Stimulated activated effector memory CD8-positive, alpha-beta T cell treated with anti-CD3 and anti-CD28 coated beads, Interleukin-12 subunit alpha, Interleukin-12 subunit beta, amount 100 ng/mL, for 72 hours (primary cell): Measurements from ENCODE around the gene DUOX2.

Source experiments
- ATAC-seq: fragments of 150-1000 bp; cut with Tn5 transposase; 2 replicates; pipeline ENCODE4 v1.10.0; 2021
- DNase-seq, 2 donors: peaks; one replicate each; pipeline ENCODE4 v3.0.0; 2021 to 2022; ENCODE audit warnings: low spot score in 2 of 2
- H3K27ac Mint-ChIP-seq: one replicate; pipeline ENCODE4 v1.8.0; 2022; ENCODE audit warnings: mild to moderate bottlenecking, mixed read lengths
- H3K36me3 Mint-ChIP-seq: one replicate; pipeline ENCODE4 v1.8.0; 2022; ENCODE audit warnings: mild to moderate bottlenecking, mixed read lengths
- H3K4me1 Mint-ChIP-seq: one replicate; pipeline ENCODE4 v1.8.0; 2022; ENCODE audit warnings: mixed read lengths
- H3K4me3 Mint-ChIP-seq: one replicate; pipeline ENCODE4 v1.8.0; 2022; ENCODE audit warnings: mild to moderate bottlenecking, mixed read lengths
- H3K9me3 Mint-ChIP-seq: one replicate; pipeline ENCODE4 v1.8.0; 2022; ENCODE audit warnings: mixed read lengths

Gene DUOX2

DNA sequence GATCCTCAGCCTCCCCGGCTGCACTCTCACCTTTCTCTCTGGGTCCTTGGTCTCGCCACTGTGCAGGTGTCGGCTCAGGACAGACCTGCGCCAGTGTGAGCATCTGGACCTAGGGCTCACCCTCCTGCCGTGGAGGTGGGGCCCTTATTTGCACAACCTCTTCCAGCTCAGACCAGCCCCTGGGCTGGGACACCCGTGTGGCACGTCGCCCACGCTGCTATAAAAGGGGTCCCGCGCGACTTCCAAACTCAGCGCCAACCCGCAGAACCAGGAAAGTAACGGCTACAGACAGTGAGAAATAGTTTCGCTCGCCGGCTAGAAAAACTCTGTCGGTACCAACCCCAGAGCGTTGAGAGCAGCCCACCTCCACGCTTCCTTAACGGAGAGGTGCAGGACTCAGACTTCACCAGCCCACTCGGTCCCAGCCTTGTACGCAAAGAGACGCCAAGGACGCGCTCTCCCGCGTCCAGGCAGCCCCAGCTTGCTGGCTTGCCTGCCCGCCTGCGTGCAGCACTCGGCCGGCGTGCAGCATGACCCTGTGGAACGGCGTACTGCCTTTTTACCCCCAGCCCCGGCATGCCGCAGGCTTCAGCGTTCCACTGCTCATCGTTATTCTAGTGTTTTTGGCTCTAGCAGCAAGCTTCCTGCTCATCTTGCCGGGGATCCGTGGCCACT is at the start of gene DUOX2, which contains the start of gene DUOXA2:
Gene DUOX2 (minus strand): TSS at position 97 of the 675 bp plus-strand sequence. CDS start 761 bp downstream, outside the sequence.
Gene DUOXA2 (plus strand): TSS at position 251 of the 675 bp plus-strand sequence. CDS start 280 bp downstream, at position 531.
- ATAC-seq (no peak), DNase-seq (no peak)
- Mint-ChIP-seq H3K9me3 (no peaks in the 10 kb centered on the region), H3K27ac (no peak within 1 kb of the TSS), H3K4me3 (peak within 1 kb of the TSS; percentile 28), H3K36me3 (no peaks in the 10 kb centered on the region), H3K4me1 (peaks cover 60% of the 10 kb centered on the region)

DNA sequence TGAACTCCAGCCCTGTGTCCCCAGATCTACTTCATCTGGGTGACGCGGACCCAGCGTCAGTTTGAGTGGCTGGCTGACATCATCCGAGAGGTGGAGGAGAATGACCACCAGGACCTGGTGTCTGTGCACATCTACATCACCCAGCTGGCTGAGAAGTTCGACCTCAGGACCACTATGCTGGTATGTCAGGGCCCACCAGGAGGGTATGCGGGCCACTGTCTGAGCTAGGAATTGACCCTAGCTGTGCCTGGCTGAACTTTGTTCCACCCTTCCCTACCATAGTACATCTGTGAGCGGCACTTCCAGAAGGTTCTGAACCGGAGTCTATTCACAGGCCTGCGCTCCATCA is 49.5 kb upstream of the DUOX2 start:
- Mint-ChIP-seq H3K36me3 (peaks cover 70% of the 10 kb centered on the region), H3K4me1 (peaks cover 53% of the 10 kb centered on the region), H3K27ac (peak overlapping the region; percentile 60), H3K4me3 (no peak overlapping the region), H3K9me3 (no peaks in the 10 kb centered on the region)
- DNase-seq, result no peak
- no peak for ATAC-seq

DNA sequence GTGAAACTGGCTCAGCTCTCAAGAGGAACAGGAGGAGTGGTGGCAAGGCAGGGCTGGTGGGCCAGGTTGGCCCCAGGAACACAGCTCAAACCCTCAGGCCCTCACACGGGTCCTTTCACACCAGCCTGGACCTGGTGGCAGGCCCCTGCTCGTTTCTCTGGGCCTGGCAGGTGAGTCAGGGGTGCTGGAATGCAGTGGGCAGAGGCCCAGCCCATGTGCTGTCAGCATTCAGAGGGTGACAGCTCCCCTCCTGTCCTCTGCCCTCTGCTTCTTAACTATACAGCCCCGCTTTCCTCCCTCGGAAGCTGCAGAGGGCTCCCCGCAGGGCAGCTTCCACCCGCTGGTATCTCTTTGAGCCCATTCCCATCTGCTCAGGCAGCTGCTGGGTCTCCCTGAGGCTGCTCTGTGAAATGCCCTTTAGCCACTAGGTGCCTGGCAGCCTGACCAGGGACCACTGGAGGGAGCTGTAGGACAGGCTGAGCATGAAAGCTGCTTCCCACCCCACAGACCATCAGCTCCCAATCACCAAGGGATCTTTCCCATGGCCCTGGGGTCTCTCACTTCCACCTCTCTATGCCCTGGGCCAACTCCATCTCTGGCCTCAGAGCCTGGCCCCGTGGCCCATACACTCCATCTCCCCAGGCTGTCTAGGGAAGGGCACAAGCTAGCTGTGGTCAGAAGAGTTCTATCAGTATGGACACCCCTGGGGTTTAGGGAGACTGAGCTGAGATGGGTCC is 49.0 kb upstream of the DUOX2 start:
- no peaks in the 10 kb centered on the region for H3K9me3 Mint-ChIP-seq

DNA sequence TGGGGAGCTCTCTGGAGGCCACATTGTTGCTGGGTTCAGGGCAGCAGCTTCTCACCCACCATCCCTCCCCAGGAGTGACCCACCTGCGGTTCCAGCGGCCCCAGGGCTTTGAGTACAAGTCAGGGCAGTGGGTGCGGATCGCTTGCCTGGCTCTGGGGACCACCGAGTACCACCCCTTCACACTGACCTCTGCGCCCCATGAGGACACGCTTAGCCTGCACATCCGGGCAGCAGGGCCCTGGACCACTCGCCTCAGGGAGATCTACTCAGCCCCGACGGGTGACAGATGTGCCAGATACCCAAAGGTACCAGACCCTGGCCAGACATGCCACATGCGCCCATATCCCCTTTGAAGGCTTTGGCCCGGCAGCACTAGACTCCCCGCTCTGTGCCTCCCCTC is 47.7 kb upstream of the DUOX2 start:
- no peak overlapping the region for H3K4me3 Mint-ChIP-seq
- peaks cover 71% of the 10 kb centered on the region for H3K36me3 Mint-ChIP-seq
- peaks cover 60% of the 10 kb centered on the region for H3K4me1 Mint-ChIP-seq
- ATAC-seq (no peak), DNase-seq (no peak)
- no peaks in the 10 kb centered on the region for H3K9me3 Mint-ChIP-seq
- H3K27ac Mint-ChIP-seq, result peak overlapping the region; percentile 78

More for the DNA sequence above, 49.0 kb upstream of the DUOX2 start:
- peak; percentile 40 for ATAC-seq
- peak; percentile 42 to 75 for DNase-seq
- peaks cover 52% of the 10 kb centered on the region for H3K4me1 Mint-ChIP-seq
- H3K27ac Mint-ChIP-seq, result peak overlapping the region; percentile 60
- H3K36me3 Mint-ChIP-seq, result peaks cover 68% of the 10 kb centered on the region
- no peak overlapping the region for H3K4me3 Mint-ChIP-seq

DNA sequence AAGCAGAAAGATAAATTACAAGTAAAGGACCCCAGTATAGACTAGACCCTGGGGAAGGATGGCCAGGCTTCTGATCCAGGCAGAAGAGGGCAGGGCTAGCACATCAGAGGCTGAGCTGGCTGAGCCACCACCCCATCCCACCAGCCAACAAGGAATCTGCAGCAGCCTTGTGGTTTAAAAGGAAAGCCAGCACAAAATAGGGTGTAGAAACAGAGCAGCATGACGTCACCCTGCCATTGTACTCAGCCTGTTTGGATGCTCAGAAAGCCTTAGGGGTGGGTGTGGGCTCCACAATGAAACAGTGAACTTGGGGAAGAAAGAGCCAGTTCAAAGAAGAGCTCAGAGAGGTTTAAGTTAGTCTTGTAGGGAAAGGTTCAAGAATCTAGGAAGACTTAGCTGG is 44.0 kb upstream of the DUOX2 start:
- no peaks in the 10 kb centered on the region for H3K9me3 Mint-ChIP-seq
- H3K4me1 Mint-ChIP-seq, result peaks cover 41% of the 10 kb centered on the region
- DNase-seq (no peak), ATAC-seq (no peak)
- peaks cover 48% of the 10 kb centered on the region for H3K36me3 Mint-ChIP-seq
- H3K27ac Mint-ChIP-seq, result peak overlapping the region; percentile 77
- no peak overlapping the region for H3K4me3 Mint-ChIP-seq

DNA sequence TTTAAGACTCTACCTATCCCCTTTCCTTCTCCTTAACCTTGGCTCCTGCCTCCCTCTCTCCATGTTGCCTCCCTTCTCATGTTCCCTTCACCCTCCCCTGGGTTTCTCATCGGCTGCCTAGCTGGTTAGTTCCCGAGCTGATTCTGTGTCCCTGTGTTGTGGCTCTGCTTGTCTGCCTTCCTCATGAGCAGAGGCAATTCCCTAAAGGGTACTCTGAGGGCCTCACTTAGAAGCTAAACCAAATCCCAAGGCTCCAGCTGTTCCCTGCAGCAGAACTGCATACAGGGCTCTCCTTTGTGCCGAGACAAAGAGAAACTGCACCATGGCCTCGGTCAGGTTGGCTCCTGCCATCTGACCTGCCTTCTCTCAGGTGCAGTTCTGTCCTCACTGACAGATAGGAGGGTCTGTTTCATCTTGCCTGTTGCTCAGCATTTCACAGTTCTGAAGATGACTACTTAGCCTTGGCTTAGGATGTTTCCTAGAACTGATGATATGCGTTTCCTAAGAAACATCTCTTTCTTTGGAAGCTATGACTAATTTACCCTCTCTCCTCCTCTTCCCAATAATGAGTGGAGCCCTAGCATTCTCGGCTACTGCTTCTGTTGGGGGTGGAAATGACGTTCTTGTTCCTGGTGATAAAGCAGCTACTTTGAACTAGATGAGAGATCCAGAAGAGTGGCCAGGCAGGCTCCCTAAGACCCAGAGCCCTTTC is 42.9 kb upstream of the DUOX2 start:
- no peaks in the 10 kb centered on the region for H3K9me3 Mint-ChIP-seq
- peak; percentile 51 for ATAC-seq

DNA sequence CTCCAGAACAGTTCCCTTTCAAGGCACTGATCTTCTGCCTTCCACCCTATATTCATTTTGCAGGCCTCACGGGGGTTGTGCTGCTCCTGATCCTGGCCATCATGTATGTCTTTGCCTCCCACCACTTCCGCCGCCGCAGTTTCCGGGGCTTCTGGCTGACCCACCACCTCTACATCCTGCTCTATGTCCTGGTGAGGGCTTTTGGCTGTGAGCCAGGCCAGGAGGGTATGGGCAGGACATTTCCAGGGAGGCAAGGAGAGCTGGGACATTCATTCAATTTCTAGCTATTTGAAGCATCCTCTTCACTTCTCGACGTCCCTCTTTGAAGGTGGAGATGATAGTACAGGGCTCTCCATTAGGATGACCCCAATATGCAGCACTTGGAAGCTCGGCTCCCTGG is 41.8 kb upstream of the DUOX2 start:
- Mint-ChIP-seq H3K4me3 (no peak overlapping the region), H3K4me1 (peaks cover 34% of the 10 kb centered on the region), H3K27ac (no peak overlapping the region), H3K9me3 (no peaks in the 10 kb centered on the region), H3K36me3 (peaks cover 39% of the 10 kb centered on the region)
- DNase-seq, result no peak
- no peak for ATAC-seq

More for the DNA sequence above, 42.9 kb upstream of the DUOX2 start:
- no peak for DNase-seq
- H3K4me3 Mint-ChIP-seq, result no peak overlapping the region
- H3K27ac Mint-ChIP-seq, result peak overlapping the region; percentile 38
- H3K4me1 Mint-ChIP-seq, result peaks cover 35% of the 10 kb centered on the region
- peaks cover 48% of the 10 kb centered on the region for H3K36me3 Mint-ChIP-seq

DNA sequence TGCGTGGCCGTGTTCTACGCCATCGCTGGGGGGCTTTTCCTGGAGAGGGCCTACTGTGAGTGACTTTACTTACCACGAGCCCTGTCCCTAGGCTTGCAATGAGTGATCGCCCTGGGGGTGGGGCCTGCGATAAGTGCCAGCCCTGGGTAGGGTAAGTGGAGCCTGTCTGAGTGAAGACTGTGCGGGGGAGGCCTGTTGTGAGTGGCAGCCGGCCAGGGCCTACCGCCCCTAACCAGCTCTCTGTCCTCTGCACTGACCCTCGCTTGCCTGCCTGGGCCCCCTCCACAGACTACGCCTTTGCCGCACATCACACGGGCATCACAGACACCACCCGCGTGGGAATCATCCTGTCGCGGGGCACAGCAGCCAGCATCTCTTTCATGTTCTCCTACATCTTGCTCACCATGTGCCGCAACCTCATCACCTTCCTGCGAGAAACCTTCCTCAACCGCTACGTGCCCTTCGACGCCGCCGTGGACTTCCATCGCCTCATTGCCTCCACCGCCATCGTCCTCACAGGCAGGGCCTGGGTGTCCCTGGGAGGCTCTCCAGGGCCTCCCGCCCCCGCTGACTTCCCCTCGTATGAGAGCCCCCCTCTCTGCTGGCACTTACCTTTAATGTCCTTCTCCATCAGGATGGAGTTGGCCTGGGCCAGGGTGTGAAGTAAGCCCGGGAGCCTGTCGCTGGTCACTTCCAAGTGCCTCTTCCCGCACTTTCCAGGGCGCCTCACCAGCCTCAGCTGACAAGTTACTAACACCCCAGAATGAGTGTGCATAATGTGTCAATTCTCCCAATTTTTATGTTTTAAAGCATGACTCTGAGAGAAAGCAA is 38.2 kb upstream of the DUOX2 start:
- H3K27ac Mint-ChIP-seq, result peak overlapping the region; percentile 20
- DNase-seq, result no peak
- ATAC-seq, result no peak

DNA sequence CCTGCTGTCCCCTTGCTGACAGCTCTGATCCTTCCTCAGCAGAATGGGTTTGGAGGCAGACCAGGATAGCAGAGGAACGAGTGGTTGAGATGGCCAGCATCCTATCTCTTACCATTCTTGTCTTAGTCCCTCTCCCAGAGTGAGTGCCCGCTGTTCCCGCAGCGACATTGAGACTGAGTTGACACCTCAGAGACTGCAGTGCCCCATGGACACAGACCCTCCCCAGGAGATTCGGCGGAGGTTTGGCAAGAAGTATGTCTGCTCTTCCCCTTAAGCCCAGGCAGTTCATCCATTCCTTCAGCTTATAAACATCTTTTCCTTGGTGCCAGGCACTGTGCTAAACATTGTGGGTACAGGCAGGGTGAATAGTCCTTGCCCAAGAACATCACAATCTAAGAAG is 37.0 kb upstream of the DUOX2 start:
- Mint-ChIP-seq H3K9me3 (no peaks in the 10 kb centered on the region), H3K27ac (peak overlapping the region; percentile 15)

More for the DNA sequence above, 38.2 kb upstream of the DUOX2 start:
- peaks cover 22% of the 10 kb centered on the region for H3K36me3 Mint-ChIP-seq
- H3K4me1 Mint-ChIP-seq, result peaks cover 8% of the 10 kb centered on the region
- no peaks in the 10 kb centered on the region for H3K9me3 Mint-ChIP-seq
- no peak overlapping the region for H3K4me3 Mint-ChIP-seq

DNA sequence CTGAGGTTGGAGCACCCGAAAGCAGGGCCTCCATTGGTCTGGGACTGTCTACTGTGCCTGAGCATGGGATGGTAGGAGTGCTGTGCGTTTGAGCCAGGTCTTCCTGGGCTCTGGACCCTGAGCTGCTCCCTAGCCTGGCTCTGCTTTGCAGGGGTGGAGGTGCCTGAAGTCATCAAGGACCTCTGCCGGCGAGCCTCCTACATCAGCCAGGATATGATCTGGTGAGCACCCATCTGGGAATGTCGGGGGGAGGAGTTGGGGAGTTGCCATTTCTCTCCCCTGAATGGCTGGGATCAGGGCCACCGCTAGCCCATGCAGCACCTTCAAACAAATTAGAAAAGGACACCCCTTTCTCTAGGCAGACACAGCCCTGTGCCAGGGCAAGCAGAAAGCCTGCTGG is 36.5 kb upstream of the DUOX2 start:
- peaks cover 16% of the 10 kb centered on the region for H3K36me3 Mint-ChIP-seq
- no peaks in the 10 kb centered on the region for H3K9me3 Mint-ChIP-seq
- no peak overlapping the region for H3K4me3 Mint-ChIP-seq
- no peak for ATAC-seq
- peak overlapping the region; percentile 15 for H3K27ac Mint-ChIP-seq
- no peak for DNase-seq
- no peaks in the 10 kb centered on the region for H3K4me1 Mint-ChIP-seq

More for the DNA sequence above, 37.0 kb upstream of the DUOX2 start:
- DNase-seq (no peak), ATAC-seq (no peak)
- H3K4me1 Mint-ChIP-seq, result no peaks in the 10 kb centered on the region
- no peak overlapping the region for H3K4me3 Mint-ChIP-seq
- H3K36me3 Mint-ChIP-seq, result peaks cover 16% of the 10 kb centered on the region

DNA sequence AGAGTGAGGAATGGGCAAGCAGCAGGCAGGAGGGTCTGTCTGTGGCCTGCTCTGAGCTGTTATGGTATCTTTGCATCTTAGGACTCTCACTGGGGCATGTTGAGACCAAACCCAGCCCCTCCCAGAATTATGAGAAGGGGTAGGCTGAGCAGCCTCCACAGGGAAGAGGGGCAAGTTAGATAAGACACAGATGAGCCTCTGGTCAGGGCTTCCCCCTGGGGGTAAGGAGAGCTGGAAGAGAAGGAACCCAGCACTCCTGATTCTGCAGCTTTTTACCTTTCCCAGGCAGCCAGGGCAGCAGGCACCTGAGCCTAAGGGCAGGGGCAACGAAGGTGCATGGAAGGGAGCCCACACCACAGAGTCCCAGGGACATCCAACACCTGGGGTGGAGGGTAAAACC is 35.1 kb upstream of the DUOX2 start:
- Mint-ChIP-seq H3K4me1 (no peaks in the 10 kb centered on the region), H3K4me3 (no peak overlapping the region), H3K36me3 (peaks cover 16% of the 10 kb centered on the region), H3K9me3 (no peaks in the 10 kb centered on the region), H3K27ac (no peak overlapping the region)
- no peak for DNase-seq
- no peak for ATAC-seq

DNA sequence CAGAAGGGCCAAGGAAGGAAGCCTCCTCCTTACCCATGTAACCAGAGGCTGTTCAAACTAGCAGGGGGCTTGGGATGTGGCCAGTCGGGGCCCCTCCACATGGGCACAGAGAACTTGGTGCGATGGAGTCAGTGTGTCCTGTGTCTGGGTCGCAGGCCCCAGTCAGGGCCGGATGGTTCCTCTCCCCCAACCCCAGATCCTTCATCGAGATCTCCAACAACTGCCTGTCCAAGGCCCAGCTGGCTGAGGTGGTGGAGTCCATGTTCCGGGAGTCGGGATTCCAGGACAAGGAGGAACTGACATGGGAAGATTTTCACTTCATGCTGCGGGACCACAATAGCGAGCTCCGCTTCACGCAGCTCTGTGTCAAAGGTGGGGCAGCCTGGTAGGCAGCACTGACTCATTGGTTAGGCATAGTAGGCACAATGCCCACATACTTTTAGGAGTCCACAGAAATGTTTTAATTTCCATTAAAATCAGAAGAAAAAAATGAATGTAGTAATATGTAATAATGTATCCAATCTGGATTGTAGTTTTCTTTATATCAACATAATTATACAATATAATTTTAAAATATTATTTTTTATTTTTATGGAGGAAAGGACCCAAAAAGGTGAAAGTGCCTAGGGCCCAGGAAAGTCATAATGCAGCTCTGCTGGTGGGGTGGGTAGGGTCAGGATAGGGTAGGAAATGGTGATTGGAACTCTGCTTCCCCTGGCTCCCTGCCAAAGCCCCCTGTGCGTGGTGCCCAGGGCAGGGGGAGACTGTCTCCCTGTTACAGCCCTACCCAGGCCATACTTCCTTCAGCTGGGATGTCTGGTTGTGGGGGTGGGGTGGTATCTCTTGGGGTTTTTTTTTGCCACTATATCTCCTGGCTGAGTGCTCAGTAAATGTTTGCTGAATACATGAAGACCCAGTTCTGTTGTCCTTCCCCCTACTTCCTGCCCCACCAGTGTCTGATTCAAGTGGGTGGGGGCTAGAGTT is 34.4 kb upstream of the DUOX2 start:
- H3K27ac Mint-ChIP-seq, result no peak overlapping the region
- no peak overlapping the region for H3K4me3 Mint-ChIP-seq
- ATAC-seq (no peak), DNase-seq (no peak)
- peaks cover 16% of the 10 kb centered on the region for H3K36me3 Mint-ChIP-seq
- H3K9me3 Mint-ChIP-seq, result no peaks in the 10 kb centered on the region
- H3K4me1 Mint-ChIP-seq, result no peaks in the 10 kb centered on the region

DNA sequence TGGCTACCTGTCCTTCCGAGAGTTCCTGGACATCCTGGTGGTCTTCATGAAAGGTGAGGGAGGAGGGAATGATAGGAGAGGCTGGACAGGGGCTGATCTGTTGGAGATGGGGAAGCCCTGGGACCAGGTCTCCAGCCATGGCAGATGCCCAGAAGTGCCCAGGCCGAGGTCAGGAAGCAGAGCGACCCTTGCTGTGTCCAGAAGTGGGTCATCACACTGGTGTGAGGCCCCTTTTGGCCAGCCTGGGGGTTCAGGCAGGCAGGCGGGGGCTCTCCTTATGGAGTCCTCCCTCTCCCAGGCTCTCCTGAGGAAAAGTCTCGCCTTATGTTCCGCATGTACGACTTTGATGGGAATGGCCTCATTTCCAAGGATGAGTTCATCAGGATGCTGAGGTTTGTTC is 33.6 kb upstream of the DUOX2 start:
- Mint-ChIP-seq H3K4me3 (no peak overlapping the region), H3K4me1 (no peaks in the 10 kb centered on the region), H3K9me3 (no peaks in the 10 kb centered on the region), H3K36me3 (peaks cover 14% of the 10 kb centered on the region), H3K27ac (no peak overlapping the region)
- no peak for DNase-seq
- no peak for ATAC-seq

DNA sequence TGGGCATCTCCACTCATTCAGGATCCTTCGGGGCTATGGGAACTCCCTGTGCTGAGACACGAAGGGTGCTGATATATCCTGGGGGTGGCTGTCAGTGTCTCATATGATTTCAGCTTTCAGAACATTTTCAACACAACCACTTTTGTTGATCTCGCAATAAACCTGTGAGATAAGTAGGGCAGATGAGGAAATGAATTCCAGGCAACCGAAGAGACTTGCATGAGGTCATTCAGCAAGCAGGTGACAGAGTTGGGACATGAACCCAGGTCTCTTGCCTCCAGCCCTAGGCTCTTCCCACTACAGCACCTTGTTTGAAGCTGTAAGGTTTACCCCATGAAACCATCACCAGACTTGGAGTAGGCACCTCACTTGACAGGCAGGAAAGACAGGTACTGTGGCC is 32.4 kb upstream of the DUOX2 start:
- Mint-ChIP-seq H3K4me1 (no peaks in the 10 kb centered on the region), H3K9me3 (no peaks in the 10 kb centered on the region), H3K27ac (no peak overlapping the region), H3K36me3 (peaks cover 4% of the 10 kb centered on the region), H3K4me3 (no peak overlapping the region)
- no peak for ATAC-seq
- no peak for DNase-seq
